ENCODE data around the gene CALB2. TPM values are rescaled to one million over a fixed set of nuclear protein-coding genes. Genes with fewer than 3 reads are reported as not detected.
"Not testable (repeated sequence)": the region's sequence is repeated elsewhere in the genome, so short reads cannot be mapped to it uniquely, and the experiment has no call there.

The CALB2 gene
- total RNA-seq, 1 experiment from 2014 or later, result 0.85 TPM

- no peaks in the 10 kb centered on the region for H4K20me1 ChIP-seq (ENCODE audit: control insufficient read depth, insufficient read depth, insufficient read length)
- H2BK20ac ChIP-seq (ENCODE audit: low read depth, low read length, poor library complexity, severe bottlenecking), result no peak overlapping the region
- H3K23me2 ChIP-seq (ENCODE audit: insufficient read length, low read depth, low read length, poor library complexity, severe bottlenecking), result no peaks in the 10 kb centered on the region
- H3K79me1 ChIP-seq (ENCODE audit: insufficient read depth, low read depth, low read length, poor library complexity, severe bottlenecking), result no peaks in the 10 kb centered on the region
- no peaks in the 10 kb centered on the region for H3K79me2 ChIP-seq (ENCODE audit: insufficient read depth, low read length)
- no peak overlapping the region for H2AFZ ChIP-seq (ENCODE audit: low read length)
- peak; percentile 86 for TF ChIP-seq CTCF (conservative IDR thresholded peaks at IDR 0.05)
- Mint-ChIP-seq H3K27me3 (ENCODE audit: low read depth) (peaks cover 12% of the 10 kb centered on the region), H3K9me3 (no peaks in the 10 kb centered on the region), H3K36me3 (ENCODE audit: insufficient read depth in 1 of 3, low read depth in 3 of 3) (no peaks in the 10 kb centered on the region; a peak in 1 of 7 replicates), H3K4me1 (peaks cover 7 to 12% of the 10 kb centered on the region in 2 experiments), H3K4me3 (no peak overlapping the region), H3K27ac (no peak overlapping the region)
- no peak overlapping the region for H3T11ph ChIP-seq (ENCODE audit: low read length)
- no peaks in the 10 kb centered on the region for H3K9me3 ChIP-seq (ENCODE audit: control insufficient read depth, low read depth, low read length)
- H3K56ac ChIP-seq (ENCODE audit: insufficient read length, low read depth, low read length), result no peak overlapping the region
- H4K91ac ChIP-seq (ENCODE audit: insufficient read length, low read depth, low read length), result no peak overlapping the region
- H2BK15ac ChIP-seq (ENCODE audit: low read depth, low read length), result no peak overlapping the region
- H3K4me2 ChIP-seq (ENCODE audit: insufficient read depth, insufficient read length, low read length), result no peak overlapping the region
- no CpG with 5 or more reads among the region's 7 CpGs for WGBS (ENCODE audit: extremely low coverage, insufficient read length, low lambda C conversion rate)
- H2BK12ac ChIP-seq (ENCODE audit: insufficient read length, low read depth, low read length), result no peak overlapping the region
- DNase-seq, result peak; percentile 75
- H2AK5ac ChIP-seq (ENCODE audit: insufficient read length, low read length), result no peak overlapping the region
- no peak overlapping the region for H4K5ac ChIP-seq (ENCODE audit: insufficient read length, low read depth, low read length)
- no peaks in the 10 kb centered on the region for H3K4me1 ChIP-seq (ENCODE audit: insufficient read depth, low read length)
- H3K27me3 ChIP-seq (ENCODE audit: insufficient read depth, low read length), result no peaks in the 10 kb centered on the region
- H3K18ac ChIP-seq (ENCODE audit: insufficient read length, low read depth, low read length), result no peak overlapping the region
- H3K27ac ChIP-seq (ENCODE audit: insufficient read length, low read depth, low read length), result no peak overlapping the region
- H3K4ac ChIP-seq (ENCODE audit: low read depth, low read length), result no peak overlapping the region
- H3K23ac ChIP-seq (ENCODE audit: insufficient read length, low read depth, low read length), result no peak overlapping the region
- H2BK5ac ChIP-seq (ENCODE audit: insufficient read length, low read length), result no peak overlapping the region
- no peak overlapping the region for H4K8ac ChIP-seq (replicated peaks; ENCODE audit: insufficient read length, low read depth, low read length)
- no peak overlapping the region for H3K14ac ChIP-seq (ENCODE audit: insufficient read depth, low read length)
- H3K9ac ChIP-seq (ENCODE audit: extremely low read depth, insufficient read length, low read length), result no peak overlapping the region
- no peak overlapping the region for H2BK120ac ChIP-seq (ENCODE audit: low read depth, low read length, poor library complexity, severe bottlenecking)
These were observed 46.9 kb upstream of the CALB2 start for GRCh38 chr16:71311553-71312158.

- H3K36me3 Mint-ChIP-seq (ENCODE audit: insufficient read depth in 1 of 3, low read depth in 3 of 3); H3K9me3 Mint-ChIP-seq; H2AK5ac ChIP-seq (ENCODE audit: insufficient read length, low read length); H3K56ac ChIP-seq (ENCODE audit: insufficient read length, low read depth, low read length); H3K27ac ChIP-seq (ENCODE audit: insufficient read length, low read depth, low read length); H3K23ac ChIP-seq (ENCODE audit: insufficient read length, low read depth, low read length); H4K8ac ChIP-seq (replicated peaks; ENCODE audit: insufficient read length, low read depth, low read length); H3K4me3 Mint-ChIP-seq; H2BK12ac ChIP-seq (ENCODE audit: insufficient read length, low read depth, low read length); H3K23me2 ChIP-seq (ENCODE audit: insufficient read length, low read depth, low read length, poor library complexity, severe bottlenecking); H2BK120ac ChIP-seq (ENCODE audit: low read depth, low read length, poor library complexity, severe bottlenecking); H3K9ac ChIP-seq (ENCODE audit: extremely low read depth, insufficient read length, low read length); H3K79me1 ChIP-seq (ENCODE audit: insufficient read depth, low read depth, low read length, poor library complexity, severe bottlenecking); H2AFZ ChIP-seq (ENCODE audit: low read length); H2BK20ac ChIP-seq (ENCODE audit: low read depth, low read length, poor library complexity, severe bottlenecking); DNase-seq; H3K4ac ChIP-seq (ENCODE audit: low read depth, low read length); H3K79me2 ChIP-seq (ENCODE audit: insufficient read depth, low read length); H2BK15ac ChIP-seq (ENCODE audit: low read depth, low read length); H3T11ph ChIP-seq (ENCODE audit: low read length); H3K14ac ChIP-seq (ENCODE audit: insufficient read depth, low read length); H3K4me1 ChIP-seq (ENCODE audit: insufficient read depth, low read length); H3K27ac Mint-ChIP-seq; H2BK5ac ChIP-seq (ENCODE audit: insufficient read length, low read length); H3K9me3 ChIP-seq (ENCODE audit: control insufficient read depth, low read depth, low read length); H3K27me3 ChIP-seq (ENCODE audit: insufficient read depth, low read length); H4K20me1 ChIP-seq (ENCODE audit: control insufficient read depth, insufficient read depth, insufficient read length); H4K5ac ChIP-seq (ENCODE audit: insufficient read length, low read depth, low read length); H4K91ac ChIP-seq (ENCODE audit: insufficient read length, low read depth, low read length); H3K18ac ChIP-seq (ENCODE audit: insufficient read length, low read depth, low read length); H3K4me2 ChIP-seq (ENCODE audit: insufficient read depth, insufficient read length, low read length): not testable (repeated sequence)
- peaks cover 7 to 12% of the 10 kb centered on the region in 2 experiments for H3K4me1 Mint-ChIP-seq
- peaks cover 12% of the 10 kb centered on the region for H3K27me3 Mint-ChIP-seq (ENCODE audit: low read depth)
- no CpG with 5 or more reads among the region's 3 CpGs for WGBS (ENCODE audit: extremely low coverage, insufficient read length, low lambda C conversion rate)
These were observed 44.9 kb upstream of the CALB2 start for GRCh38 chr16:71313591-71313990.
